PFSK-1 (cell line): Measurements from ENCODE around the gene UBAP2.

ENCODE experiments used
- FOXP2 ChIP-seq: optimal IDR thresholded peaks from 2 replicates; pipeline ENCODE3; 2011; ENCODE audit warnings: borderline replicate concordance, control low read depth, inconsistent platforms; ENCODE audit not compliant: insufficient read depth; ENCODE audit errors: extremely low read length, extremely low read depth
- POLR2AphosphoS5 ChIP-seq: IDR thresholded peaks from 2 replicates; pipeline ENCODE4 v1.6.1; 2012; ENCODE audit warnings: low read depth, mild to moderate bottlenecking, control low read depth, low read length, moderate library complexity
- REST ChIP-seq, 2 experiments: IDR thresholded peaks; 2 replicates each; pipeline versions ENCODE4 v1.6.1 to v1.8.0; 2011 to 2012; ENCODE audit warnings: low read depth in 2 of 2, low read length in 2 of 2, control low read depth in 1 of 2, inconsistent platforms in 1 of 2, mild to moderate bottlenecking in 1 of 2, moderate library complexity in 1 of 2; ENCODE audit not compliant: insufficient read depth in 1 of 2
- SIN3A ChIP-seq: IDR thresholded peaks from 2 replicates; pipeline ENCODE4 v1.6.1; 2012; ENCODE audit warnings: mild to moderate bottlenecking, low read length, moderate library complexity, borderline replicate concordance; ENCODE audit not compliant: insufficient read depth
- TAF1 ChIP-seq: IDR thresholded peaks from 2 replicates; pipeline ENCODE4 v1.6.1; 2012; ENCODE audit warnings: low read length, control low read depth, borderline replicate concordance; ENCODE audit not compliant: insufficient read depth

The UBAP2 gene

GRCh38 chr9:33950371-33950770 lies 98.3 kb downstream of the UBAP2 start:
- TF ChIP-seq FOXP2, result no peak

- TF ChIP-seq FOXP2 (no peak), TAF1 (no peak), REST (IDR thresholded peaks at IDR 0.05; ENCODE audit: insufficient read depth in 1 of 2, low read depth in 2 of 2, low read length in 2 of 2) (no peak), SIN3A (no peak), POLR2AphosphoS5 (no peak)
Measured at GRCh38 chr9:33946779-33947535, 101.7 kb downstream of the UBAP2 start.

GRCh38 chr9:33943389-33943788 lies 105.3 kb downstream of the UBAP2 start:
- no peak for TF ChIP-seq REST (IDR thresholded peaks at IDR 0.05; ENCODE audit: insufficient read depth in 1 of 2, low read depth in 2 of 2, low read length in 2 of 2)
- TF ChIP-seq SIN3A, result no peak

- no peak for TF ChIP-seq SIN3A
- no peak for TF ChIP-seq POLR2AphosphoS5
- TF ChIP-seq REST (IDR thresholded peaks at IDR 0.05; ENCODE audit: insufficient read depth in 1 of 2, low read depth in 2 of 2, low read length in 2 of 2), result no peak
- TF ChIP-seq FOXP2, result no peak
- no peak for TF ChIP-seq TAF1
Measured at GRCh38 chr9:33942471-33943083, 106.1 kb downstream of the UBAP2 start.

- TF ChIP-seq POLR2AphosphoS5 (no peak), REST (IDR thresholded peaks at IDR 0.05; ENCODE audit: insufficient read depth in 1 of 2, low read depth in 2 of 2, low read length in 2 of 2) (no peak), SIN3A (no peak), TAF1 (no peak), FOXP2 (no peak)
Measured at GRCh38 chr9:33939924-33940874, 108.5 kb downstream of the UBAP2 start.
